NCI-H2196 treated with DMSO at 0.1 percent for 48 hours (cell line): Measurements from ENCODE around the gene SPCS1.
"Not testable (repeated sequence)": the region's sequence is repeated elsewhere in the genome, so short reads cannot be mapped to it uniquely, and the experiment has no call there.

Source experiments
- DNase-seq: peaks from one replicate; lab custom pipeline; 2025; ENCODE audit not compliant: unreplicated experiment; lab: John Stamatoyannopoulos, UW

Gene SPCS1

GRCh38 chr3:52705688-52706686 is at the start of gene SPCS1, which contains the start of gene GLT8D1:
Gene SPCS1, plus strand, starts transcription at chr3:52706106. Its CDS starts 141 bp downstream, at chr3:52706247.
Gene GLT8D1, minus strand, starts transcription at chr3:52705791. Its CDS starts 5,331 bp downstream, at chr3:52700460.
- peak; percentile 39 for DNase-seq

- DNase-seq = no peak
Observed at GRCh38 chr3:52660046-52660445, 45.9 kb upstream of the SPCS1 start.

GRCh38 chr3:52663098-52663497 is 42.8 kb upstream of the SPCS1 start:
- no peak for DNase-seq

- DNase-seq = no peak
Observed at GRCh38 chr3:52670621-52671521, 35.0 kb upstream of the SPCS1 start.

GRCh38 chr3:52671676-52672075 is 34.2 kb upstream of the SPCS1 start:
- DNase-seq = no peak

GRCh38 chr3:52676201-52676600 is 29.7 kb upstream of the SPCS1 start:
- not testable (repeated sequence) for DNase-seq

- DNase-seq = no peak
Observed at GRCh38 chr3:52678265-52679198, 27.4 kb upstream of the SPCS1 start.

- no peak for DNase-seq
Observed at GRCh38 chr3:52679199-52679538, 26.7 kb upstream of the SPCS1 start.

- DNase-seq = no peak
Observed at GRCh38 chr3:52679811-52680210, 26.1 kb upstream of the SPCS1 start.

- DNase-seq = no peak
Observed at GRCh38 chr3:52681596-52681995, 24.3 kb upstream of the SPCS1 start.

GRCh38 chr3:52682016-52682415 is 23.9 kb upstream of the SPCS1 start:
- no peak for DNase-seq

- no peak for DNase-seq
Observed at GRCh38 chr3:52683611-52684010, 22.3 kb upstream of the SPCS1 start.

- no peak for DNase-seq
Observed at GRCh38 chr3:52684184-52684583, 21.7 kb upstream of the SPCS1 start.

GRCh38 chr3:52685285-52685708 is 20.6 kb upstream of the SPCS1 start:
- DNase-seq = peak; percentile 43

- peak; percentile 58 for DNase-seq
Observed at GRCh38 chr3:52685709-52686691, 19.9 kb upstream of the SPCS1 start, which contains the start of the genes GNL3 and PBRM1. Gene GNL3, plus strand, starts transcription at chr3:52686032. Its CDS starts 61 bp downstream, at chr3:52686093. Gene PBRM1, minus strand, starts transcription at chr3:52685913.

- DNase-seq = no peak
Observed at GRCh38 chr3:52688266-52688665, 17.6 kb upstream of the SPCS1 start.

GRCh38 chr3:52689151-52689550 is 16.8 kb upstream of the SPCS1 start:
- no peak for DNase-seq

- DNase-seq = no peak
Observed at GRCh38 chr3:52690560-52690959, 15.3 kb upstream of the SPCS1 start.

- no peak for DNase-seq
Observed at GRCh38 chr3:52693071-52693470, 12.8 kb upstream of the SPCS1 start.
